A549 (cell line): ENCODE results near the gene PLOD2. TPM values are rescaled to one million over a fixed set of nuclear protein-coding genes. Genes with fewer than 3 reads are reported as not detected.
A peak's percentile ranks its signal among the peaks of the same experiment; 100 is the strongest.

Experiments used
- ATAC-seq, 2 experiments: fragments of 200-7000 bp in 1 of 2; fragments of >200 bp in 1 of 2; cut with Nextera tagmentation in 1 of 2; cut with Tn5 transposase in 1 of 2; 3 replicates each; pipeline versions ENCODE4 v1.8.0 to v1.9.1; 2018 to 2020; ENCODE audit warnings: mild to moderate bottlenecking in 1 of 2, moderate library complexity in 1 of 2
- CTCF ChIA-PET: fragments of 300-600 bp; sonication (Branson Sonifier 250); formaldehyde crosslinking; extraction: SDS; loops from one replicate; lab custom pipeline; 2021; ENCODE audit warnings: antibody characterized with exemption, inconsistent platforms; lab: Yijun Ruan, JAX
- POLR2A ChIA-PET: fragments of 350-600 bp; formaldehyde crosslinking; extraction: SDS; loops from one replicate; lab custom pipeline; 2021; ENCODE audit warnings: antibody characterized with exemption, inconsistent platforms; lab: Yijun Ruan, JAX
- DNase-seq, 2 experiments: peaks; one replicate each; pipeline versions ENCODE4 v3.0.0 to v3.0.0-alpha.2; 2011 to 2016; ENCODE audit warnings: low read depth in 1 of 2, low spot score in 1 of 2
- FAIRE-seq: peaks from 2 replicates; lab custom pipeline; 2011; peaks lifted over from hg19 to GRCh38; lab: Jason Lieb, UNC
- H3K27ac ChIP-seq, 2 experiments: fragments of >200 bp; sonication (Bioruptor Twin); formaldehyde crosslinking; 3 replicates each; pipeline ENCODE4 v1.5.1; 2016 to 2017
- H3K4me1 ChIP-seq: fragments of >200 bp; sonication (Bioruptor Twin); formaldehyde crosslinking; 3 replicates; pipeline ENCODE4 v1.6.1; 2016
- H3K4me2 ChIP-seq: fragments of >200 bp; sonication (Bioruptor Twin); formaldehyde crosslinking; 3 replicates; pipeline ENCODE4 v1.6.1; 2016
- H3K4me3 ChIP-seq: fragments of >200 bp; sonication (Bioruptor Twin); formaldehyde crosslinking; 3 replicates; pipeline ENCODE4 v1.5.1; 2016
- H3K9me3 ChIP-seq: fragments of >200 bp; sonication (Bioruptor Twin); formaldehyde crosslinking; 3 replicates; pipeline ENCODE4 v1.6.1; 2016
- BCL3 ChIP-seq: fragments of >200 bp; sonication (Bioruptor Twin); formaldehyde crosslinking; IDR thresholded peaks from 3 replicates; pipeline ENCODE4 v1.6.1; 2016
- CBX2 ChIP-seq: fragments of 200-600 bp; sonication (generic); IDR thresholded peaks from 2 replicates; pipeline ENCODE4 v1.6.1; 2016; ENCODE audit warnings: low read depth, mild to moderate bottlenecking, borderline replicate concordance
- CEBPB ChIP-seq, 2 experiments: fragments of >200 bp in 1 of 2; sonication (Bioruptor Twin) in 1 of 2; formaldehyde crosslinking in 1 of 2; IDR thresholded peaks; 2 replicates each; pipeline ENCODE4 v1.6.1; 2012 to 2016
- CHD2 ChIP-seq: fragments of 150-350 bp; IDR thresholded peaks from 2 replicates; pipeline ENCODE4 v1.6.1; 2014; ENCODE audit warnings: low read length; ENCODE audit not compliant: partially characterized antibody
- CHD4 ChIP-seq: fragments of 200-600 bp; sonication (generic); IDR thresholded peaks from 2 replicates; pipeline ENCODE4 v1.6.1; 2016; ENCODE audit warnings: antibody characterized with exemption, mild to moderate bottlenecking, borderline replicate concordance
- EHF ChIP-seq: fragments of 250-450 bp; sonication (Bioruptor Pico); IDR thresholded peaks from 2 replicates; pipeline ENCODE4 v1.5.0; 2020; ENCODE audit warnings: mild to moderate bottlenecking
- EHMT2 ChIP-seq: fragments of 200-600 bp; sonication (generic); IDR thresholded peaks from 2 replicates; pipeline ENCODE4 v1.6.1; 2016; ENCODE audit warnings: antibody characterized with exemption, low read depth, mild to moderate bottlenecking, moderate library complexity
- EP300 ChIP-seq, 2 experiments: fragments of >200 bp; sonication (Bioruptor Twin); formaldehyde crosslinking; IDR thresholded peaks; 2 replicates in 1 of 2; 3 replicates in 1 of 2; pipeline ENCODE4 v1.6.1; 2016 to 2017
- FOXS1 ChIP-seq: fragments of 250-450 bp; sonication (Bioruptor Pico); IDR thresholded peaks from 2 replicates; pipeline ENCODE4 v1.5.0; 2020; ENCODE audit warnings: mild to moderate bottlenecking, moderate library complexity
- HEYL ChIP-seq: fragments of 250-450 bp; sonication (Bioruptor Pico); IDR thresholded peaks from 2 replicates; pipeline ENCODE4 v1.8.0; 2021; ENCODE audit warnings: mild to moderate bottlenecking, moderate library complexity
- HMGXB4 ChIP-seq: fragments of 250-450 bp; sonication (Bioruptor Pico); IDR thresholded peaks from 2 replicates; pipeline ENCODE4 v1.5.0; 2021; ENCODE audit warnings: mild to moderate bottlenecking, moderate library complexity, borderline replicate concordance
- HOXA7 ChIP-seq: fragments of 250-450 bp; sonication (Bioruptor Pico); IDR thresholded peaks from 2 replicates; pipeline ENCODE4 v1.5.0; 2020; ENCODE audit warnings: mild to moderate bottlenecking, moderate library complexity
- HOXB5 ChIP-seq: fragments of 250-450 bp; sonication (Bioruptor Pico); IDR thresholded peaks from 2 replicates; pipeline ENCODE4 v1.5.0; 2020; ENCODE audit warnings: mild to moderate bottlenecking, moderate library complexity
- KDM5A ChIP-seq: fragments of 200-600 bp; sonication (generic); IDR thresholded peaks from 2 replicates; pipeline ENCODE4 v1.6.1; 2016; ENCODE audit warnings: antibody characterized with exemption, mild to moderate bottlenecking
- MAZ ChIP-seq: fragments of 150-350 bp; IDR thresholded peaks from 2 replicates; pipeline ENCODE4 v1.6.1; 2014; ENCODE audit warnings: antibody characterized with exemption, low read depth, low read length, borderline replicate concordance
- NFE2L2 ChIP-seq: fragments of 150-350 bp; conservative IDR thresholded peaks from 2 replicates; pipeline ENCODE4 v1.6.1; 2014; ENCODE audit warnings: low read length
- NPAS2 ChIP-seq: fragments of 250-450 bp; sonication (Bioruptor Pico); IDR thresholded peaks from 2 replicates; pipeline ENCODE4 v1.8.0; 2022; ENCODE audit warnings: mild to moderate bottlenecking, moderate library complexity, borderline replicate concordance
- NR3C1 ChIP-seq: fragments of >200 bp; sonication (Bioruptor Twin); formaldehyde crosslinking; IDR thresholded peaks from 3 replicates; pipeline ENCODE4 v1.6.1; 2017
- PBX3 ChIP-seq: IDR thresholded peaks from 2 replicates; pipeline ENCODE4 v1.6.1; 2012
- POLR2A ChIP-seq: IDR thresholded peaks from 2 replicates; pipeline ENCODE4 v1.6.1; 2012; ENCODE audit warnings: mild to moderate bottlenecking, low read length
- RAD21 ChIP-seq, 2 experiments: fragments of >200 bp in 1 of 2; sonication (Bioruptor Twin) in 1 of 2; formaldehyde crosslinking in 1 of 2; IDR thresholded peaks in 1 of 2; conservative IDR thresholded peaks in 1 of 2; 2 replicates in 1 of 2; 3 replicates in 1 of 2; pipeline ENCODE4 v1.6.1; 2012 to 2018; ENCODE audit warnings: inconsistent platforms in 1 of 2
- RARB ChIP-seq: fragments of 250-450 bp; sonication (Bioruptor Pico); IDR thresholded peaks from 2 replicates; pipeline ENCODE4 v1.8.0; 2021; ENCODE audit warnings: mild to moderate bottlenecking, moderate library complexity
- RCOR1 ChIP-seq: fragments of 150-350 bp; IDR thresholded peaks from 2 replicates; pipeline ENCODE4 v1.6.1; 2014; ENCODE audit warnings: antibody characterized with exemption, low read length, low read depth
- RFX5 ChIP-seq: fragments of 450-650 bp; IDR thresholded peaks from 2 replicates; pipeline ENCODE4 v1.7.1; 2014; ENCODE audit warnings: antibody characterized with exemption, mild to moderate bottlenecking, moderate library complexity
- RNF2 ChIP-seq: fragments of 200-600 bp; sonication (generic); IDR thresholded peaks from 2 replicates; pipeline ENCODE4 v1.6.1; 2016; ENCODE audit warnings: low read depth, mild to moderate bottlenecking, antibody characterized with exemption, moderate library complexity, borderline replicate concordance
- SMC3 ChIP-seq: fragments of >200 bp; sonication (Bioruptor Twin); formaldehyde crosslinking; IDR thresholded peaks from 3 replicates; pipeline ENCODE4 v1.6.1; 2018; ENCODE audit warnings: inconsistent platforms
- SREBF2 ChIP-seq: fragments of 450-650 bp; IDR thresholded peaks from 2 replicates; pipeline ENCODE4 v1.6.1; 2014; ENCODE audit warnings: mild to moderate bottlenecking, moderate library complexity
- TP53 ChIP-seq: fragments of 250-450 bp; sonication (Bioruptor Pico); IDR thresholded peaks from 2 replicates; pipeline ENCODE4 v1.5.0; 2021; ENCODE audit warnings: mild to moderate bottlenecking, moderate library complexity
- ZFP36 ChIP-seq: fragments of 450-650 bp; IDR thresholded peaks from 2 replicates; pipeline ENCODE4 v1.6.1; 2014; ENCODE audit warnings: borderline replicate concordance; ENCODE audit not compliant: partially characterized antibody
- ZNF302 ChIP-seq: fragments of 250-450 bp; sonication (Bioruptor Pico); IDR thresholded peaks from 2 replicates; pipeline ENCODE4 v1.9.0; 2021; ENCODE audit warnings: inconsistent platforms, mild to moderate bottlenecking, moderate library complexity
- ZSCAN20 ChIP-seq: fragments of 250-450 bp; sonication (Bioruptor Pico); IDR thresholded peaks from 2 replicates; pipeline ENCODE4 v1.8.0; 2022; ENCODE audit warnings: mild to moderate bottlenecking, moderate library complexity
- WGBS: methylation state at CpG from one replicate; pipeline ENCODE4 v1.1.6; 2017; ENCODE audit errors: missing lambda C conversion rate; 5-methylcytosine and 5-hydroxymethylcytosine counted together
- polyA minus RNA-seq: library from RNA; depleted of rRNA, polyadenylated mRNA; stranded (reverse); fragments of >200 nt; gene quantifications from 2 replicates; pipeline ENCODE4 v1.2.3, GENCODE V29; 2011; rRNA and poly(A)+ RNA removed
- polyA plus RNA-seq, 4 experiments: library from polyadenylated mRNA; depleted of rRNA in 3 of 4; stranded (reverse); fragments of >200 nt; fragmentation: RNase III in 1 of 4; extraction: RNeasy Plus Mini Kit Qiagen cat#74134 plus additional on column Dnase treatment in 1 of 4; gene quantifications; 2 replicates in 3 of 4; 3 replicates in 1 of 4; pipeline ENCODE4 v1.2.3, GENCODE V29; 2011 to 2017
- TF ChIP-seq, protein P1 (sequence below): IDR thresholded peaks from 2 replicates; pipeline ENCODE4 v1.6.1; 2012
- TF ChIP-seq, protein P2 (sequence below): fragments of 250-450 bp; sonication (Bioruptor Pico); IDR thresholded peaks from 2 replicates; pipeline ENCODE4 v1.5.0; 2020; ENCODE audit warnings: low read depth, mild to moderate bottlenecking, moderate library complexity
- TF ChIP-seq, protein P3 (sequence below): fragments of >200 bp; sonication (Bioruptor Twin); formaldehyde crosslinking; IDR thresholded peaks from 2 replicates; pipeline ENCODE4 v1.6.1; 2016

The PLOD2 gene
- polyA plus RNA-seq (2011; rRNA removed), result 161 and 174 TPM in 2 replicates
- polyA plus RNA-seq (2012; cell fraction: cytosol; rRNA removed), result 20.1 and 22.2 TPM in 2 replicates
- 20.3 and 34.8 TPM in 2 replicates for polyA plus RNA-seq (2012; cell fraction: nucleus; rRNA removed)
- polyA plus RNA-seq (2017; fragmentation: RNase III; extraction: RNeasy Plus Mini Kit Qiagen cat#74134 plus additional on column Dnase treatment), result 159 to 184 TPM (median 171 TPM) in 3 replicates
- polyA minus RNA-seq, result 45.9 and 46.7 TPM in 2 replicates

DNA sequence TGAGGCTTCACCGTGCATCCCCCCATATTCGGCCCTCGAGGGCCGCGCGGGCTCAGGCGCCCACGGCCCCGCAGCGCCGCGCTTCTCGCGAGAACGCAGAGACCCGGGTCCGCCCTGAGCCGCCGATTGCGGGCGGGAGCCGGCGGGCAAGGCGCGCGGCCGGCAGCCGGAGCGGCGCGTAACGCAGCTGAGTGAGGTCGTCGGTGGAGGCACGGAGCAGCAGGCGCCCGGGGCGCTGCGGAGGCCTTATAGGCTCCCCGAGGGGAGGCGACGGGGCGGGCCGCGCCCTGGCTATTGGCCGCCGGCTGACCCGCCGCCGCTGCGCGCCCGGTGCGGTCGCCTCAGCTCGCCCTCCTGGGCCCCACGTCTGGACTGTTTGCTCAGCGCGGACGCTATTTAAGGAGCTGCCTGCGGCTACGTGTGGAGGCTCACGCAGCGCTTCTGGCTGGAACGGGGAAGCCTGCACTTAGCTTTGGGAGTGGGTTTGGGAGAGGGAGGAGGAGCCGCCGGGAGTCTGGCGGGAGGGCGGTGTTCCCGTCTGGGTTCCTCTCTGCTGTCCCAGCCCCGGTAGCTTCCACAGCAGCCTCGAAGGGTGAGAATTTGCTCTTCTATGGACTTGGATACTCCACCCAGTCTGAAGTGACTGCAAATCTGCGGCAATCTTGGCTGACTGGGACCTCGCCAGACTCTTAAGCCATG is at the start of gene PLOD2:
PLOD2 (minus strand) TSS at position 221 of the 699 bp plus-strand sequence; CDS start at position 26, 195 bp downstream.
- ChIA-PET CTCF (interaction anchor here (0.9 to 4.5 kb wide), 15 partner anchors 11 to 384 kb away, joined by 3 to 34 read pairs (median 4); no protein-coding TSS in a partner anchor), POLR2A (interaction anchor here (0.7 to 2.5 kb wide), 24 partner anchors 15 to 383 kb away, joined by 3 to 23 read pairs (median 5); partner anchors contain the start of gene PLSCR1)
- H3K4me2 ChIP-seq, result peak within 1 kb of the TSS; percentile 97
- H3K9me3 ChIP-seq, result no peaks in the 10 kb centered on the region
- WGBS, result 3% methylated on average over 3 of the region's 74 CpGs
- FAIRE-seq (no peak), ATAC-seq (peak; percentile 75 to 76), DNase-seq (peak; percentile 56 to 89)
- peak within 1 kb of the TSS; percentile 90 for H3K4me3 ChIP-seq
- peaks cover 64% of the 10 kb centered on the region for H3K4me1 ChIP-seq
- peak within 1 kb of the TSS; percentile 87 to 97 for H3K27ac ChIP-seq
- TF ChIP-seq RARB (CRISPR knock-in tag) (no peak), CHD4 (no peak), ZNF302 (CRISPR knock-in tag) (no peak), CEBPB (IDR thresholded peaks at IDR 0.05) (peak in 1 of 2 experiments; percentile 21; a peak in 1 of 4 replicates), HOXA7 (CRISPR knock-in tag) (no peak), NR3C1 (no peak), KDM5A (no peak), CBX2 (no peak), POLR2A (peak; percentile 86), EP300 (IDR thresholded peaks at IDR 0.05) (peak in 1 of 2 experiments; percentile 20; a peak in 1 of 5 replicates), MAZ (no peak), HMGXB4 (CRISPR knock-in tag) (no peak), ZFP36 (no peak), NFE2L2 (no peak), NPAS2 (CRISPR knock-in tag) (no peak), EHMT2 (no peak), HOXB5 (CRISPR knock-in tag) (no peak), SREBF2 (no peak), FOXS1 (CRISPR knock-in tag) (no peak), ZSCAN20 (no peak), RFX5 (no peak), RNF2 (no peak), SMC3 (no peak), HEYL (CRISPR knock-in tag) (no peak), TP53 (no peak), CHD2 (peak; percentile 95), EHF (CRISPR knock-in tag) (no peak), BCL3 (peak; percentile 85), RAD21 (conservative IDR thresholded peaks at IDR 0.05 in 1 of 2, IDR thresholded peaks at IDR 0.05 in 1 of 2) (no peak; a peak in 2 of 5 replicates), RCOR1 (no peak), PBX3 (0 out of 2 replicates have a peak, but pooled peaks have one; percentile 3)
- TF ChIP-seq, protein P1, sequence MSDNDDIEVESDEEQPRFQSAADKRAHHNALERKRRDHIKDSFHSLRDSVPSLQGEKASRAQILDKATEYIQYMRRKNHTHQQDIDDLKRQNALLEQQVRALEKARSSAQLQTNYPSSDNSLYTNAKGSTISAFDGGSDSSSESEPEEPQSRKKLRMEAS, result no peak
- TF ChIP-seq, protein P2, sequence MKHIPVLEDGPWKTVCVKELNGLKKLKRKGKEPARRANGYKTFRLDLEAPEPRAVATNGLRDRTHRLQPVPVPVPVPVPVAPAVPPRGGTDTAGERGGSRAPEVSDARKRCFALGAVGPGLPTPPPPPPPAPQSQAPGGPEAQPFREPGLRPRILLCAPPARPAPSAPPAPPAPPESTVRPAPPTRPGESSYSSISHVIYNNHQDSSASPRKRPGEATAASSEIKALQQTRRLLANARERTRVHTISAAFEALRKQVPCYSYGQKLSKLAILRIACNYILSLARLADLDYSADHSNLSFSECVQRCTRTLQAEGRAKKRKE (CRISPR knock-in tag), result no peak
- TF ChIP-seq, protein P3, sequence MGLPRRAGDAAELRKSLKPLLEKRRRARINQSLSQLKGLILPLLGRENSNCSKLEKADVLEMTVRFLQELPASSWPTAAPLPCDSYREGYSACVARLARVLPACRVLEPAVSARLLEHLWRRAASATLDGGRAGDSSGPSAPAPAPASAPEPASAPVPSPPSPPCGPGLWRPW, result no peak
